ENCODE results near the gene RESP18.
"Not testable (repeated sequence)": the region's sequence is repeated elsewhere in the genome, so short reads cannot be mapped to it uniquely, and the experiment has no call there.

DNA sequence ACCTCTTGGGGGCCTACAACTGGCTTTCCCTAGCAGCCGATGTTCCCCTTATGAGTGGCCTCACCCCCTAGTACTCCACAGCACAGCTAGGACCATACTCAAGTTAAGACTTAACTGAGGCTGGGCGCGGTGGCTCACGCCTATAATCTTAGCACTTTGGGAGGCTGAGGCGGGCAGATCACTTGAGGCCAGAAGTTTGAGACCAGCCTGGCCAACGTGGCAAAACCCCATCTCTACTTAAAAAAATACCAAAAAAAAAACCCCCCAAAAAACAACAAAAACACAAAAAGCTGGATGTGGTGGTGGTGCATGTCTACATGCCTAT lies 45.5 kb downstream of the RESP18 start:
- TF ChIP-seq, protein P1, sequence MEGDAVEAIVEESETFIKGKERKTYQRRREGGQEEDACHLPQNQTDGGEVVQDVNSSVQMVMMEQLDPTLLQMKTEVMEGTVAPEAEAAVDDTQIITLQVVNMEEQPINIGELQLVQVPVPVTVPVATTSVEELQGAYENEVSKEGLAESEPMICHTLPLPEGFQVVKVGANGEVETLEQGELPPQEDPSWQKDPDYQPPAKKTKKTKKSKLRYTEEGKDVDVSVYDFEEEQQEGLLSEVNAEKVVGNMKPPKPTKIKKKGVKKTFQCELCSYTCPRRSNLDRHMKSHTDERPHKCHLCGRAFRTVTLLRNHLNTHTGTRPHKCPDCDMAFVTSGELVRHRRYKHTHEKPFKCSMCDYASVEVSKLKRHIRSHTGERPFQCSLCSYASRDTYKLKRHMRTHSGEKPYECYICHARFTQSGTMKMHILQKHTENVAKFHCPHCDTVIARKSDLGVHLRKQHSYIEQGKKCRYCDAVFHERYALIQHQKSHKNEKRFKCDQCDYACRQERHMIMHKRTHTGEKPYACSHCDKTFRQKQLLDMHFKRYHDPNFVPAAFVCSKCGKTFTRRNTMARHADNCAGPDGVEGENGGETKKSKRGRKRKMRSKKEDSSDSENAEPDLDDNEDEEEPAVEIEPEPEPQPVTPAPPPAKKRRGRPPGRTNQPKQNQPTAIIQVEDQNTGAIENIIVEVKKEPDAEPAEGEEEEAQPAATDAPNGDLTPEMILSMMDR (conservative IDR thresholded peaks at IDR 0.05): not testable (repeated sequence)
- TF ChIP-seq EZH2 (IDR thresholded peaks at IDR 0.05; ENCODE audit: low read depth): not testable (repeated sequence)

All from PC-9 (cell line).